IPS-18c (cell line): ENCODE results near the gene ITGB5.

Source experiments
- H3K4me3 ChIP-seq: 2 replicates; pipeline ENCODE4 v1.7.0; 2013; ENCODE audit warnings: low read depth, mild to moderate bottlenecking, low read length, moderate library complexity; ENCODE audit not compliant: insufficient read depth
- H3K9me3 ChIP-seq: one replicate; pipeline ENCODE4 v1.6.1; 2013; ENCODE audit warnings: mild to moderate bottlenecking, low read length, moderate library complexity; ENCODE audit not compliant: control insufficient read depth, insufficient read depth

Gene ITGB5

GRCh38 chr3:124775877-124776276, 111.3 kb downstream of the ITGB5 start:
- no peaks in the 10 kb centered on the region for H3K9me3 ChIP-seq
- H3K4me3 ChIP-seq = no peak overlapping the region

GRCh38 chr3:124774841-124775402, 112.2 kb downstream of the ITGB5 start:
- no peak overlapping the region for H3K4me3 ChIP-seq
- no peaks in the 10 kb centered on the region for H3K9me3 ChIP-seq

GRCh38 chr3:124774327-124774718, 112.8 kb downstream of the ITGB5 start:
- Histone ChIP-seq H3K9me3 (no peaks in the 10 kb centered on the region), H3K4me3 (no peak overlapping the region; the same call in 1 of the 2 replicates)

- Histone ChIP-seq H3K4me3 (no peak overlapping the region), H3K9me3 (no peaks in the 10 kb centered on the region)
These were observed 113.5 kb downstream of the ITGB5 start for GRCh38 chr3:124773351-124774326.

GRCh38 chr3:124772081-124772831, 114.9 kb downstream of the ITGB5 start:
- Histone ChIP-seq H3K9me3 (no peaks in the 10 kb centered on the region), H3K4me3 (no peak overlapping the region)

- Histone ChIP-seq H3K4me3 (no peak overlapping the region), H3K9me3 (no peaks in the 10 kb centered on the region)
These were observed 116.1 kb downstream of the ITGB5 start for GRCh38 chr3:124771083-124771445.

GRCh38 chr3:124770336-124771082, 116.7 kb downstream of the ITGB5 start:
- H3K9me3 ChIP-seq = no peaks in the 10 kb centered on the region
- H3K4me3 ChIP-seq = no peak overlapping the region

GRCh38 chr3:124769462-124769861, 117.7 kb downstream of the ITGB5 start:
- H3K9me3 ChIP-seq = no peaks in the 10 kb centered on the region
- no peak overlapping the region for H3K4me3 ChIP-seq

GRCh38 chr3:124768812-124769211, 118.4 kb downstream of the ITGB5 start:
- Histone ChIP-seq H3K4me3 (no peak overlapping the region), H3K9me3 (no peaks in the 10 kb centered on the region)

GRCh38 chr3:124767691-124768090, 119.5 kb downstream of the ITGB5 start:
- H3K4me3 ChIP-seq = no peak overlapping the region
- H3K9me3 ChIP-seq = no peaks in the 10 kb centered on the region

GRCh38 chr3:124767264-124767663, 119.9 kb downstream of the ITGB5 start:
- no peak overlapping the region for H3K4me3 ChIP-seq
- no peaks in the 10 kb centered on the region for H3K9me3 ChIP-seq

- Histone ChIP-seq H3K4me3 (no peak overlapping the region), H3K9me3 (no peaks in the 10 kb centered on the region)
These were observed 120.8 kb downstream of the ITGB5 start for GRCh38 chr3:124766113-124767095.

GRCh38 chr3:124765197-124765840, 121.8 kb downstream of the ITGB5 start:
- Histone ChIP-seq H3K4me3 (no peak overlapping the region), H3K9me3 (no peaks in the 10 kb centered on the region)

GRCh38 chr3:124764746-124765145, 122.4 kb downstream of the ITGB5 start:
- H3K4me3 ChIP-seq = no peak overlapping the region
- no peaks in the 10 kb centered on the region for H3K9me3 ChIP-seq

GRCh38 chr3:124763644-124764358, 123.4 kb downstream of the ITGB5 start:
- H3K9me3 ChIP-seq = no peaks in the 10 kb centered on the region
- no peak overlapping the region; the same call in 1 of the 2 replicates for H3K4me3 ChIP-seq
